Right lobe of liver (tissue), 6 donors: Measurements from ENCODE around the gene KLF15. TPM values are rescaled to one million over a fixed set of nuclear protein-coding genes. Genes with fewer than 3 reads are reported as not detected.

Experiments used
- ATAC-seq, 4 donors: fragments of 200-7000 bp; cut with Tn5 transposase; one replicate each; pipeline ENCODE4 v1.9.1; 2020; ENCODE audit warnings: mild to moderate bottlenecking in 4 of 4, moderate library complexity in 4 of 4
- DNase-seq, 3 donors: peaks; one replicate each; pipeline ENCODE4 v3.0.0-alpha.2; 2020
- H3K27ac ChIP-seq, 3 donors: fragments of 200-600 bp; one replicate each; pipeline ENCODE4 v1.8.0; 2022
- H3K27me3 ChIP-seq, 2 donors: fragments of 200-600 bp; one replicate each; pipeline ENCODE4 v1.8.0; 2022
- H3K36me3 ChIP-seq, 4 donors: fragments of 200-600 bp; sonication (generic) in 1 of 4; one replicate each; pipeline versions ENCODE4 v1.5.1 to v1.8.0; 2017 to 2022; ENCODE audit warnings: control low read depth in 1 of 4
- H3K4me1 ChIP-seq, 4 donors: fragments of 200-600 bp; sonication (generic) in 1 of 4; one replicate each; pipeline versions ENCODE4 v1.5.1 to v1.8.0; 2017 to 2022; ENCODE audit warnings: control low read depth in 1 of 4
- H3K4me3 ChIP-seq, 3 donors: fragments of 200-600 bp; one replicate each; pipeline ENCODE4 v1.8.0; 2022
- H3K9me3 ChIP-seq, 4 donors: fragments of 200-600 bp; sonication (generic) in 1 of 4; one replicate each; pipeline versions ENCODE4 v1.5.1 to v1.8.0; 2017 to 2022; ENCODE audit warnings: control low read depth in 1 of 4
- CTCF ChIP-seq, 4 donors: fragments of 200-600 bp in 3 of 4; fragments of 450-650 bp in 1 of 4; IDR thresholded peaks; one replicate each; pipeline versions ENCODE4 v1.5.1 to v1.8.0; 2016 to 2022; ENCODE audit warnings: antibody characterized with exemption in 4 of 4, mild to moderate bottlenecking in 2 of 4
- POLR2A ChIP-seq: fragments of 450-650 bp; IDR thresholded peaks from one replicate; pipeline ENCODE4 v1.6.1; 2017; ENCODE audit warnings: antibody characterized with exemption, mild to moderate bottlenecking
- WGBS: methylation state at CpG from one replicate; pipeline ENCODE4 v1.1.6; 2018; ENCODE audit warnings: low coverage, low lambda C conversion rate; ENCODE audit not compliant: insufficient coverage; ENCODE audit errors: missing lambda C conversion rate; 5-methylcytosine and 5-hydroxymethylcytosine counted together
- intact Hi-C, 2 donors: fragments of 100-400 bp; cut with DNase I; formaldehyde crosslinking; loops; one replicate each; pipeline versions ENCODE4 v1.11.2 to v1.14.1; 2022
- total RNA-seq, 6 experiments: library from RNA; depleted of rRNA in 2 of 6; stranded (reverse); fragments of >200 nt in 2 of 6; fragmentation: NEBNext Ultra II Directional in 3 of 6; extraction: Animal tissue kit (Norgen Biotek cat#: 25700) in 3 of 6; gene quantifications; one replicate each; pipeline versions ENCODE4 v1.1.0 to v1.2.4, GENCODE V29; 2016 to 2023
- donor health status: DM: no; HTN: yes; CAD: no.
- donor health status: DM: no; HTN: no; CAD: no.
- donor health status: DM: no; HTN: no; CAD: no.
- donor health status: DM: no; HTN: yes; CAD: no.
- donor health status: DM: no; HTN: yes; CAD: no.

KLF15 gene
- total RNA-seq, 6 experiments from 2014 or later: 14.4 to 112 (median 89.3) TPM

GRCh38 chr3:126390751-126391150, 33.5 kb upstream of the KLF15 start:
- ATAC-seq: no peak
- Histone ChIP-seq H3K4me1 (peaks cover 0 to 6% (median 3%) of the 10 kb centered on the region in 4 donors), H3K4me3 (no peak overlapping the region), H3K9me3 (no peaks in the 10 kb centered on the region), H3K27ac (no peak overlapping the region), H3K27me3 (no peaks in the 10 kb centered on the region), H3K36me3 (no peaks in the 10 kb centered on the region)
- TF ChIP-seq POLR2A (no peak), CTCF (IDR thresholded peaks at IDR 0.05) (no peak)
- intact Hi-C loops: loop anchor here in 1 of 2 donors (10.0 kb wide), 2 partner anchors 136 to 256 kb away; no protein-coding TSS in a partner anchor
- 68% methylated on average over 3 of the region's 4 CpGs for WGBS
- peak in 1 of 3 donors; percentile 34 for DNase-seq

GRCh38 chr3:126390201-126390600, 33.0 kb upstream of the KLF15 start:
- Histone ChIP-seq H3K4me3 (no peak overlapping the region), H3K9me3 (no peaks in the 10 kb centered on the region), H3K4me1 (peaks cover 0 to 6% (median 3%) of the 10 kb centered on the region in 4 donors), H3K27ac (no peak overlapping the region), H3K27me3 (no peaks in the 10 kb centered on the region), H3K36me3 (no peaks in the 10 kb centered on the region)
- 90% methylated on average over 15 of the region's 15 CpGs for WGBS
- TF ChIP-seq POLR2A: no peak
- TF ChIP-seq CTCF (IDR thresholded peaks at IDR 0.05): no peak
- intact Hi-C loops: loop anchor here in 1 of 2 donors (10.0 kb wide), 2 partner anchors 135 to 255 kb away; no protein-coding TSS in a partner anchor
- ATAC-seq (no peak), DNase-seq (peak in 1 of 3 donors; percentile 44)

- intact Hi-C loops: loop anchor here in 1 of 2 donors (10.0 kb wide), 2 partner anchors 135 to 255 kb away; no protein-coding TSS in a partner anchor
- ATAC-seq: peak in 2 of 4 donors; percentile 24 to 34
- no peaks in the 10 kb centered on the region for H3K9me3 ChIP-seq
- peak overlapping the region in 2 of 3 donors; percentile 93 to 96 for H3K27ac ChIP-seq
- DNase-seq: peak in 1 of 3 donors; percentile 55
- peaks cover 0 to 6% (median 3%) of the 10 kb centered on the region in 4 donors for H3K4me1 ChIP-seq
- H3K27me3 ChIP-seq: no peaks in the 10 kb centered on the region
- 13% methylated on average over 5 of the region's 17 CpGs for WGBS
- no peaks in the 10 kb centered on the region for H3K36me3 ChIP-seq
- TF ChIP-seq POLR2A (no peak), CTCF (IDR thresholded peaks at IDR 0.05) (no peak)
- H3K4me3 ChIP-seq: peak overlapping the region in 1 of 3 donors; percentile 32
Measured at GRCh38 chr3:126389794-126390146, 32.6 kb upstream of the KLF15 start.

- Histone ChIP-seq H3K27ac (peak overlapping the region; percentile 68 to 96 (median 93)), H3K36me3 (no peaks in the 10 kb centered on the region), H3K4me1 (peaks cover 0 to 6% (median 3%) of the 10 kb centered on the region in 4 donors), H3K4me3 (peak overlapping the region; percentile 5 to 32 (median 23)), H3K9me3 (no peaks in the 10 kb centered on the region), H3K27me3 (no peaks in the 10 kb centered on the region)
- 2% methylated on average over 10 of the region's 58 CpGs for WGBS
- peak; percentile 94 to 97 (median 97) for DNase-seq
- TF ChIP-seq POLR2A (peak; percentile 83), CTCF (IDR thresholded peaks at IDR 0.05) (peak; percentile 96 to 99 (median 99))
- intact Hi-C loops: no loop called here
- peak; percentile 98 to 99 (median 98) for ATAC-seq
Measured at GRCh38 chr3:126389112-126389793, 32.0 kb upstream of the KLF15 start.
